Cardiac muscle cell (in vitro differentiated cells and primary cell): ENCODE results near the gene BIRC6. TPM values are rescaled to one million over a fixed set of nuclear protein-coding genes. Genes with fewer than 3 reads are reported as not detected.

Source experiments
- DNase-seq, 2 donors: peaks; one replicate each; pipeline versions ENCODE4 v3.0.0 to v3.0.0-alpha.2; 2010 to 2017; ENCODE audit warnings: low read depth in 1 of 2, low spot score in 1 of 2
- H3K27ac ChIP-seq: fragments of 200-600 bp; sonication (generic); 2 replicates; pipeline ENCODE4 v1.5.1; 2016
- H3K27me3 ChIP-seq: fragments of 200-600 bp; sonication (generic); 2 replicates; pipeline ENCODE4 v1.6.0; 2016; ENCODE audit warnings: control low read depth
- H3K36me3 ChIP-seq: fragments of 200-600 bp; sonication (generic); 2 replicates; pipeline ENCODE4 v1.5.1; 2016; ENCODE audit warnings: control low read depth
- H3K4me1 ChIP-seq: fragments of 200-600 bp; sonication (generic); 2 replicates; pipeline ENCODE4 v1.8.1; 2017; ENCODE audit warnings: low read depth, mild to moderate bottlenecking, mixed run types
- H3K4me3 ChIP-seq: fragments of 200-600 bp; sonication (generic); 2 replicates; pipeline ENCODE4 v1.5.1; 2016; ENCODE audit warnings: mild to moderate bottlenecking
- H3K9me3 ChIP-seq: fragments of 200-600 bp; sonication (generic); 2 replicates; pipeline ENCODE4 v1.5.1; 2017; ENCODE audit warnings: low read depth, mild to moderate bottlenecking, control low read depth
- CTCF ChIP-seq: IDR thresholded peaks from 2 replicates; pipeline ENCODE4 v1.5.1; 2012; ENCODE audit warnings: low read depth, mild to moderate bottlenecking, low read length
- polyA plus RNA-seq: library from polyadenylated mRNA; unstranded; fragments of >200 nt; fragmentation: Nextera tagmentation; extraction: Ambion mirVana; gene quantifications from 2 replicates; pipeline ENCODE4 v1.2.1, GENCODE V29; 2016
- total RNA-seq: library from RNA; depleted of rRNA; stranded (reverse); fragments of >200 nt; gene quantifications from 2 replicates; pipeline ENCODE4 v1.2.3, GENCODE V29; 2016

Gene BIRC6
- total and polyA plus RNA-seq, 2 experiments from 2014 or later, result 25.0 to 89.9 TPM

- no peaks in the 10 kb centered on the region for H3K4me1 ChIP-seq
- H3K27me3 ChIP-seq, result no peaks in the 10 kb centered on the region
- no peak for TF ChIP-seq CTCF
- peaks cover 76% of the 10 kb centered on the region for H3K36me3 ChIP-seq
- no peaks in the 10 kb centered on the region for H3K9me3 ChIP-seq
- no peak overlapping the region for H3K27ac ChIP-seq
- DNase-seq, result no peak
- H3K4me3 ChIP-seq, result no peak overlapping the region
These were observed 159.7 kb downstream of the BIRC6 start for GRCh38 chr2:32516567-32516966.

GRCh38 chr2:32522770-32523169 is 165.9 kb downstream of the BIRC6 start:
- no peaks in the 10 kb centered on the region for H3K9me3 ChIP-seq
- DNase-seq, result no peak
- peak overlapping the region; percentile 30 for H3K27ac ChIP-seq
- TF ChIP-seq CTCF, result no peak
- no peaks in the 10 kb centered on the region for H3K27me3 ChIP-seq
- H3K36me3 ChIP-seq, result peaks cover 63% of the 10 kb centered on the region
- no peaks in the 10 kb centered on the region for H3K4me1 ChIP-seq
- H3K4me3 ChIP-seq, result no peak overlapping the region

GRCh38 chr2:32523686-32524085 is 166.9 kb downstream of the BIRC6 start:
- no peak overlapping the region for H3K27ac ChIP-seq
- no peaks in the 10 kb centered on the region for H3K27me3 ChIP-seq
- no peak for TF ChIP-seq CTCF
- no peak overlapping the region for H3K4me3 ChIP-seq
- peaks cover 56% of the 10 kb centered on the region for H3K36me3 ChIP-seq
- H3K4me1 ChIP-seq, result no peaks in the 10 kb centered on the region
- H3K9me3 ChIP-seq, result no peaks in the 10 kb centered on the region
- DNase-seq, result peak in 1 of 2 donors; percentile 12

GRCh38 chr2:32532341-32532740 is 175.5 kb downstream of the BIRC6 start:
- no peak for DNase-seq
- no peak overlapping the region for H3K27ac ChIP-seq
- H3K36me3 ChIP-seq, result peaks cover 29% of the 10 kb centered on the region
- no peaks in the 10 kb centered on the region for H3K4me1 ChIP-seq
- no peak for TF ChIP-seq CTCF
- no peaks in the 10 kb centered on the region for H3K27me3 ChIP-seq
- H3K4me3 ChIP-seq, result no peak overlapping the region
- no peaks in the 10 kb centered on the region for H3K9me3 ChIP-seq

GRCh38 chr2:32532961-32533360 is 176.1 kb downstream of the BIRC6 start:
- no peak overlapping the region for H3K4me3 ChIP-seq
- H3K9me3 ChIP-seq, result no peaks in the 10 kb centered on the region
- H3K36me3 ChIP-seq, result peaks cover 23% of the 10 kb centered on the region
- no peak overlapping the region for H3K27ac ChIP-seq
- no peaks in the 10 kb centered on the region for H3K27me3 ChIP-seq
- no peak for DNase-seq
- H3K4me1 ChIP-seq, result no peaks in the 10 kb centered on the region
- TF ChIP-seq CTCF, result no peak

GRCh38 chr2:32534831-32535230 is 178.0 kb downstream of the BIRC6 start:
- H3K4me3 ChIP-seq, result no peak overlapping the region
- peaks cover 19% of the 10 kb centered on the region for H3K36me3 ChIP-seq
- DNase-seq, result no peak
- no peak overlapping the region for H3K27ac ChIP-seq
- H3K4me1 ChIP-seq, result no peaks in the 10 kb centered on the region
- H3K27me3 ChIP-seq, result no peaks in the 10 kb centered on the region
- TF ChIP-seq CTCF, result no peak
- no peaks in the 10 kb centered on the region for H3K9me3 ChIP-seq
